GM23338 (cell line): ENCODE measurements around the gene NGEF. TPM values are rescaled to one million over a fixed set of nuclear protein-coding genes. Genes with fewer than 3 reads are reported as not detected.

Experiments used
- ATAC-seq: fragments of 200-7000 bp; cut with Tn5 transposase; 3 replicates; pipeline ENCODE4 v1.9.1; 2020
- DNase-seq: peaks from one replicate; pipeline ENCODE4 v3.0.0-alpha.2; 2015; ENCODE audit warnings: low spot score
- H2AFZ ChIP-seq: fragments of 200-600 bp; sonication (generic); 2 replicates; pipeline ENCODE4 v1.8.0; 2016; ENCODE audit warnings: antibody characterized with exemption, mild to moderate bottlenecking, moderate library complexity
- H3F3A ChIP-seq: fragments of 200-600 bp; sonication (generic); replicated peaks from 2 replicates; pipeline ENCODE4 v1.8.0; 2017; ENCODE audit warnings: antibody characterized with exemption, mixed run types, low read depth
- H3K27ac ChIP-seq: fragments of 200-600 bp; sonication (generic); 2 replicates; pipeline ENCODE4 v1.6.1; 2016; ENCODE audit warnings: low read depth
- H3K27me3 ChIP-seq: fragments of 200-600 bp; sonication (generic); 2 replicates; pipeline ENCODE4 v1.8.0; 2016; ENCODE audit warnings: mild to moderate bottlenecking, mixed run types, moderate library complexity; ENCODE audit not compliant: insufficient read depth
- H3K36me3 ChIP-seq: fragments of 200-600 bp; sonication (generic); 2 replicates; pipeline ENCODE4 v1.8.0; 2016; ENCODE audit warnings: mild to moderate bottlenecking; ENCODE audit not compliant: insufficient read depth
- H3K4me1 ChIP-seq: fragments of 200-600 bp; sonication (generic); 2 replicates; pipeline ENCODE4 v1.8.0; 2016; ENCODE audit warnings: mild to moderate bottlenecking, moderate library complexity; ENCODE audit not compliant: insufficient read depth
- H3K4me2 ChIP-seq: fragments of 200-600 bp; sonication (generic); 2 replicates; pipeline ENCODE4 v1.7.1; 2017; ENCODE audit warnings: mixed run types
- H3K4me3 ChIP-seq: fragments of 200-600 bp; sonication (generic); 2 replicates; pipeline ENCODE4 v1.6.1; 2016; ENCODE audit warnings: mixed run types
- H3K79me2 ChIP-seq: fragments of 200-600 bp; sonication (generic); replicated peaks from 2 replicates; pipeline ENCODE4 v1.8.0; 2017; ENCODE audit warnings: mild to moderate bottlenecking; ENCODE audit not compliant: insufficient read depth
- H3K9me2 ChIP-seq: fragments of 200-600 bp; sonication (generic); 2 replicates; pipeline ENCODE4 v1.8.0; 2017; ENCODE audit not compliant: insufficient read depth
- H4K20me1 ChIP-seq: fragments of 200-600 bp; sonication (generic); replicated peaks from 2 replicates; pipeline ENCODE4 v1.8.0; 2017; ENCODE audit warnings: mild to moderate bottlenecking; ENCODE audit not compliant: insufficient read depth
- H3K27ac Mint-ChIP-seq: 2 replicates; pipeline ENCODE4 v1.8.0; 2020; ENCODE audit warnings: inconsistent platforms, mild to moderate bottlenecking, moderate library complexity, mixed read lengths
- H3K27me3 Mint-ChIP-seq: 3 replicates; pipeline ENCODE4 v1.8.0; 2022; ENCODE audit warnings: low read depth, mild to moderate bottlenecking, moderate library complexity, mixed read lengths, inconsistent platforms; ENCODE audit not compliant: insufficient read depth, poor library complexity
- H3K36me3 Mint-ChIP-seq: 3 replicates; pipeline ENCODE4 v1.8.0; 2021; ENCODE audit warnings: low read depth, mild to moderate bottlenecking, inconsistent platforms, moderate library complexity, mixed read lengths
- H3K4me1 Mint-ChIP-seq: 3 replicates; pipeline ENCODE4 v1.8.0; 2020; ENCODE audit warnings: mild to moderate bottlenecking, inconsistent platforms, mixed read lengths
- H3K4me3 Mint-ChIP-seq: 3 replicates; pipeline ENCODE4 v1.8.0; 2021; ENCODE audit warnings: moderate library complexity, mild to moderate bottlenecking, inconsistent platforms, mixed read lengths
- H3K9me3 Mint-ChIP-seq: 3 replicates; pipeline ENCODE4 v1.8.0; 2020; ENCODE audit warnings: moderate library complexity, mild to moderate bottlenecking, inconsistent platforms, mixed read lengths
- CTCF ChIP-seq, 2 experiments: fragments of 200-600 bp in 1 of 2; sonication (generic) in 1 of 2; conservative IDR thresholded peaks; 2 replicates each; pipeline versions ENCODE4 v1.5.1 to v1.6.1; 2016 to 2017; ENCODE audit warnings: antibody characterized with exemption in 2 of 2, low read depth in 2 of 2, mild to moderate bottlenecking in 2 of 2, moderate library complexity in 1 of 2
- ETS1 ChIP-seq: IDR thresholded peaks from 2 replicates; pipeline ENCODE4 v1.6.1; 2016; ENCODE audit warnings: antibody characterized with exemption
- EZH2phosphoT487 ChIP-seq: fragments of 200-600 bp; sonication (generic); IDR thresholded peaks from one replicate; pipeline ENCODE4 v1.8.1; 2018; ENCODE audit warnings: antibody characterized with exemption; ENCODE audit not compliant: unreplicated experiment
- JUNB ChIP-seq: IDR thresholded peaks from one replicate; pipeline ENCODE4 v1.6.1; 2016; ENCODE audit warnings: antibody characterized with exemption; ENCODE audit not compliant: unreplicated experiment
- POLR2AphosphoS5 ChIP-seq: IDR thresholded peaks from 2 replicates; pipeline ENCODE4 v1.6.1; 2016; ENCODE audit warnings: antibody characterized with exemption, low read depth
- ZNF462 ChIP-seq: fragments of 250-450 bp; sonication (Bioruptor Pico); IDR thresholded peaks from 2 replicates; pipeline ENCODE4 v1.5.0; 2020; ENCODE audit warnings: mild to moderate bottlenecking, moderate library complexity
- polyA plus RNA-seq: library from polyadenylated mRNA; unstranded; fragments of >200 nt; fragmentation: Nextera tagmentation; extraction: Ambion mirVana; gene quantifications from 2 replicates; pipeline ENCODE4 v1.2.1, GENCODE V29; 2016
- total RNA-seq: library from RNA; depleted of rRNA; stranded (reverse); fragments of >200 nt; shearing (Covaris generic); gene quantifications from 2 replicates; pipeline ENCODE4 v1.2.3, GENCODE V29; 2014

NGEF gene
- total and polyA plus RNA-seq, 2 experiments from 2014 or later, result 1.8 to 5.4 TPM

GRCh38 chr2:232870766-232871371 is 142.2 kb downstream of the NGEF start (continued):
- TF ChIP-seq ZNF462 (CRISPR knock-in tag), result no peak

GRCh38 chr2:232870018-232870765 is 142.9 kb downstream of the NGEF start, which contains the start of gene SNORC:
Gene SNORC, plus strand, starts transcription at chr2:232870264. Its CDS starts 78 bp downstream, at chr2:232870342.
- H4K20me1 ChIP-seq, result peaks cover 5% of the 10 kb centered on the region; the same call in 1 of the 2 replicates
- H3K4me2 ChIP-seq, result no peak within 1 kb of the TSS
- H3K9me2 ChIP-seq, result no peaks in the 10 kb centered on the region
- Mint-ChIP-seq H3K4me1 (peaks cover 12% of the 10 kb centered on the region), H3K36me3 (no peaks in the 10 kb centered on the region), H3K9me3 (no peaks in the 10 kb centered on the region), H3K4me3 (no peak within 1 kb of the TSS), H3K27me3 (peaks cover 18% of the 10 kb centered on the region), H3K27ac (no peak within 1 kb of the TSS; the same call in 1 of the 2 replicates)
- ATAC-seq (peak; percentile 8; the same call in 2 of the 3 replicates), DNase-seq (no peak)
- no peaks in the 10 kb centered on the region for H3K79me2 ChIP-seq
- H3K4me1 ChIP-seq, result no peaks in the 10 kb centered on the region
- H2AFZ ChIP-seq, result no peak within 1 kb of the TSS
- H3K27ac ChIP-seq, result no peak within 1 kb of the TSS
- H3K36me3 ChIP-seq, result no peaks in the 10 kb centered on the region
- H3K4me3 ChIP-seq, result no peak within 1 kb of the TSS
- no peaks in the 10 kb centered on the region; the same call in 1 of the 2 replicates for H3K27me3 ChIP-seq
- no peaks in the 10 kb centered on the region for H3F3A ChIP-seq
- no peak for TF ChIP-seq CTCF (conservative IDR thresholded peaks at IDR 0.05; ENCODE audit: low read depth in 2 of 2)
- no peak for TF ChIP-seq EZH2phosphoT487
- no peak for TF ChIP-seq POLR2AphosphoS5
- no peak for TF ChIP-seq ETS1
- TF ChIP-seq JUNB, result no peak
